CD14-positive monocyte (primary cell): ENCODE measurements around the gene GOSR2. TPM values are rescaled to one million over a fixed set of nuclear protein-coding genes. Genes with fewer than 3 reads are reported as not detected.

ENCODE experiments used
- DNase-seq, 3 donors: peaks; one replicate each; pipeline ENCODE4 v3.0.0-alpha.2; 2011 to 2022
- H2AFZ ChIP-seq: 2 replicates; pipeline ENCODE4 v1.6.0; 2012; ENCODE audit warnings: mild to moderate bottlenecking, low read depth, low read length, inconsistent platforms; ENCODE audit not compliant: insufficient read depth, poor library complexity, severe bottlenecking
- H3K27ac ChIP-seq, 2 donors: 1 replicate in 1 of 2; 2 replicates in 1 of 2; pipeline ENCODE4 v1.5.1; 2012 to 2013; ENCODE audit warnings: low read length in 2 of 2, control low read depth in 1 of 2, inconsistent platforms in 1 of 2, low read depth in 1 of 2, mild to moderate bottlenecking in 1 of 2
- H3K27me3 ChIP-seq, 2 donors: one replicate each; pipeline versions ENCODE4 v1.6.0 to v1.6.1; 2011 to 2013; ENCODE audit warnings: low read length in 2 of 2; ENCODE audit not compliant: control insufficient read depth in 2 of 2, insufficient read depth in 2 of 2
- H3K36me3 ChIP-seq, 2 donors: replicated peaks in 1 of 2; 1 replicate in 1 of 2; 2 replicates in 1 of 2; pipeline versions ENCODE4 v1.5.1 to v1.6.1; 2012 to 2013; ENCODE audit warnings: low read length in 2 of 2, control low read depth in 1 of 2, inconsistent platforms in 1 of 2, mild to moderate bottlenecking in 1 of 2; ENCODE audit not compliant: insufficient read depth in 2 of 2, control insufficient read depth in 1 of 2
- H3K4me1 ChIP-seq, 2 donors: 1 replicate in 1 of 2; 2 replicates in 1 of 2; pipeline versions ENCODE4 v1.5.1 to v1.6.1; 2012 to 2013; ENCODE audit warnings: low read length in 2 of 2, control low read depth in 1 of 2, inconsistent platforms in 1 of 2, mild to moderate bottlenecking in 1 of 2, moderate library complexity in 1 of 2; ENCODE audit not compliant: insufficient read depth in 2 of 2, control insufficient read depth in 1 of 2
- H3K4me2 ChIP-seq: replicated peaks from 2 replicates; pipeline ENCODE3; 2012; ENCODE audit warnings: low read length, moderate library complexity, mild to moderate bottlenecking; ENCODE audit not compliant: poor library complexity, severe bottlenecking; ENCODE audit errors: extremely low read depth
- H3K4me3 ChIP-seq, 3 experiments: fragments of 200-600 bp in 1 of 3; sonication (generic) in 1 of 3; replicated peaks in 1 of 3; 1 replicate in 2 of 3; 2 replicates in 1 of 3; pipeline ENCODE4 v1.5.1; 2011 to 2013; ENCODE audit warnings: low read length in 3 of 3, mild to moderate bottlenecking in 3 of 3, control low read depth in 2 of 3, low read depth in 2 of 3, inconsistent platforms in 1 of 3, moderate library complexity in 1 of 3
- H3K79me2 ChIP-seq: 2 replicates; pipeline ENCODE4 v1.6.0; 2012; ENCODE audit warnings: mild to moderate bottlenecking, control low read depth, inconsistent platforms, low read length, moderate library complexity; ENCODE audit not compliant: insufficient read depth
- H3K9ac ChIP-seq: 2 replicates; pipeline ENCODE4 v1.6.0; 2017; ENCODE audit warnings: low read length, mild to moderate bottlenecking; ENCODE audit not compliant: insufficient read depth, poor library complexity, severe bottlenecking
- H3K9me3 ChIP-seq, 2 donors: replicated peaks in 1 of 2; 1 replicate in 1 of 2; 2 replicates in 1 of 2; pipeline versions ENCODE4 v1.5.1 to v1.6.1; 2012 to 2013; ENCODE audit warnings: low read length in 2 of 2, control low read depth in 1 of 2; ENCODE audit not compliant: control insufficient read depth in 1 of 2, insufficient read depth in 1 of 2
- H4K20me1 ChIP-seq: 2 replicates; pipeline ENCODE4 v1.6.0; 2012; ENCODE audit warnings: mild to moderate bottlenecking, low read length, control low read depth, moderate library complexity; ENCODE audit not compliant: insufficient read depth
- H3K27ac Mint-ChIP-seq, 7 donors: one replicate each; pipeline ENCODE4 v1.8.0; 2020; ENCODE audit warnings: mild to moderate bottlenecking in 7 of 7, mixed read lengths in 7 of 7, moderate library complexity in 6 of 7, inconsistent platforms in 2 of 7
- H3K27me3 Mint-ChIP-seq, 3 donors: one replicate each; pipeline ENCODE4 v1.8.0; 2021 to 2022; ENCODE audit warnings: low read depth in 3 of 3, mild to moderate bottlenecking in 3 of 3, mixed read lengths in 3 of 3, moderate library complexity in 3 of 3, inconsistent platforms in 1 of 3
- H3K36me3 Mint-ChIP-seq, 2 donors: one replicate each; pipeline ENCODE4 v1.8.0; 2020; ENCODE audit warnings: mixed read lengths in 2 of 2, inconsistent platforms in 1 of 2, mild to moderate bottlenecking in 1 of 2
- H3K4me1 Mint-ChIP-seq: one replicate; pipeline ENCODE4 v1.8.0; 2020; ENCODE audit warnings: mild to moderate bottlenecking, mixed read lengths
- H3K4me3 Mint-ChIP-seq, 2 donors: one replicate each; pipeline ENCODE4 v1.8.0; 2020; ENCODE audit warnings: mild to moderate bottlenecking in 2 of 2, mixed read lengths in 2 of 2, moderate library complexity in 1 of 2
- H3K9me3 Mint-ChIP-seq, 7 donors: one replicate each; pipeline ENCODE4 v1.8.0; 2020 to 2022; ENCODE audit warnings: mixed read lengths in 7 of 7, mild to moderate bottlenecking in 6 of 7, moderate library complexity in 6 of 7, inconsistent platforms in 2 of 7
- CTCF ChIP-seq: fragments of 200-600 bp; IDR thresholded peaks from one replicate; pipeline ENCODE4 v1.8.0; 2022; ENCODE audit warnings: antibody characterized with exemption, mild to moderate bottlenecking
- WGBS: methylation state at CpG from one replicate; pipeline ENCODE4 v1.1.5; 2013; ENCODE audit warnings: missing lambda C conversion rate; ENCODE audit not compliant: insufficient coverage; 5-methylcytosine and 5-hydroxymethylcytosine counted together
- intact Hi-C, 2 donors: fragments of 100-400 bp; cut with micrococcal nuclease; formaldehyde crosslinking; loops; one replicate each; pipeline versions ENCODE4 v1.15.0 to v1.15.1; 2023
- polyA plus RNA-seq, 3 donors: library from polyadenylated mRNA; depleted of rRNA in 1 of 3; unstranded in 2 of 3; stranded (reverse) in 1 of 3; fragments of 300-500 nt in 2 of 3; fragments of >200 nt in 1 of 3; fragmentation: Illumina TruSeq in 2 of 3; gene quantifications; 1 replicate in 2 of 3; 2 replicates in 1 of 3; pipeline ENCODE4 v1.2.3, GENCODE V29; 2012 to 2021

Gene GOSR2
- polyA plus RNA-seq, 3 donors: 25.2 to 31.1 (median 27.7) TPM

GRCh38 chr17:46972346-46972745, 49.4 kb downstream of the GOSR2 start:
- H3K9me3 Mint-ChIP-seq: peaks cover 0 to 2% (median 0%) of the 10 kb centered on the region in 7 donors
- no peaks in the 10 kb centered on the region for H3K79me2 ChIP-seq
- H3K27me3 ChIP-seq: peaks cover 0 to 12% of the 10 kb centered on the region in 2 donors
- TF ChIP-seq CTCF: no peak
- intact Hi-C loops: no loop called here
- no peak overlapping the region for H3K4me3 Mint-ChIP-seq
- H3K4me1 ChIP-seq: no peaks in the 10 kb centered on the region
- no peak overlapping the region for H3K4me2 ChIP-seq
- no peak overlapping the region for H3K27ac ChIP-seq
- no peaks in the 10 kb centered on the region for H4K20me1 ChIP-seq
- no peak for DNase-seq
- 93% methylated on average over 5 of the region's 6 CpGs for WGBS
- no peak overlapping the region for H2AFZ ChIP-seq
- no peak overlapping the region for H3K9ac ChIP-seq
- H3K27ac Mint-ChIP-seq: peak overlapping the region in 1 of 7 donors; percentile 77
- no peaks in the 10 kb centered on the region for H3K4me1 Mint-ChIP-seq
- no peaks in the 10 kb centered on the region for H3K36me3 Mint-ChIP-seq
- H3K27me3 Mint-ChIP-seq: peaks cover 16 to 33% (median 22%) of the 10 kb centered on the region in 3 donors
- no peaks in the 10 kb centered on the region for H3K36me3 ChIP-seq
- no peak overlapping the region for H3K4me3 ChIP-seq
- no peaks in the 10 kb centered on the region for H3K9me3 ChIP-seq

- Histone ChIP-seq H3K4me3 (no peak overlapping the region), H3K36me3 (no peaks in the 10 kb centered on the region), H4K20me1 (no peaks in the 10 kb centered on the region), H3K9me3 (peaks cover 0 to 5% of the 10 kb centered on the region in 2 donors), H3K9ac (no peak overlapping the region), H3K27me3 (peaks cover 5 to 24% of the 10 kb centered on the region in 2 donors), H3K4me2 (no peak overlapping the region), H3K4me1 (peaks cover 0 to 11% of the 10 kb centered on the region in 2 donors), H3K27ac (no peak overlapping the region), H2AFZ (no peak overlapping the region), H3K79me2 (no peaks in the 10 kb centered on the region)
- Mint-ChIP-seq H3K4me3 (no peak overlapping the region), H3K4me1 (peaks cover 5% of the 10 kb centered on the region), H3K27ac (no peak overlapping the region), H3K9me3 (peaks cover 0 to 6% (median 1%) of the 10 kb centered on the region in 7 donors), H3K27me3 (peaks cover 25 to 46% (median 33%) of the 10 kb centered on the region in 3 donors), H3K36me3 (peaks cover 0 to 3% of the 10 kb centered on the region in 2 donors)
- no peak for TF ChIP-seq CTCF
- intact Hi-C loops: no loop called here
- DNase-seq: no peak
- 64% methylated on average over 4 of the region's 11 CpGs for WGBS
Measured at GRCh38 chr17:46974086-46974485, 51.1 kb downstream of the GOSR2 start.
